GM19328 (cell line): ENCODE results near the gene CFD.
"Not testable (repeated sequence)": the region's sequence is repeated elsewhere in the genome, so short reads cannot be mapped to it uniquely, and the experiment has no call there.

ENCODE experiments used
- ATAC-seq: cut with Tn5 transposase; IDR thresholded peaks from one replicate; pipeline ENCODE4 v1.9.1; 2021; ENCODE audit warnings: mild to moderate bottlenecking, moderate library complexity; ENCODE audit not compliant: unreplicated experiment

Gene CFD

GRCh38 chr19:852136-853013, 7.1 kb upstream of the CFD start, which contains the start of gene ELANE:
Gene ELANE (plus strand): TSS chr19:852303. CDS start chr19:852329, 26 bp downstream.
- no peak for ATAC-seq

GRCh38 chr19:853014-853585, 6.4 kb upstream of the CFD start:
- no peak for ATAC-seq

GRCh38 chr19:853614-854220, 5.7 kb upstream of the CFD start:
- ATAC-seq = not testable (repeated sequence)

GRCh38 chr19:854549-854948, 4.9 kb upstream of the CFD start:
- no peak for ATAC-seq

- ATAC-seq = no peak
These were observed 4.3 kb upstream of the CFD start for GRCh38 chr19:855142-855541.

GRCh38 chr19:855566-856120, 3.8 kb upstream of the CFD start:
- ATAC-seq = no peak

GRCh38 chr19:858284-858683, 1.2 kb upstream of the CFD start:
- ATAC-seq = no peak

GRCh38 chr19:861141-861755, 1.8 kb downstream of the CFD start:
- no peak for ATAC-seq

- no peak for ATAC-seq
These were observed 2.5 kb downstream of the CFD start for GRCh38 chr19:861756-862580.

- no peak for ATAC-seq
These were observed 3.3 kb downstream of the CFD start for GRCh38 chr19:862581-863314.

- no peak for ATAC-seq
These were observed 3.8 kb downstream of the CFD start for GRCh38 chr19:863315-863620.

- ATAC-seq = no peak
These were observed 7.4 kb downstream of the CFD start for GRCh38 chr19:866769-867300.

- no peak for ATAC-seq
These were observed 7.9 kb downstream of the CFD start for GRCh38 chr19:867301-867793.

GRCh38 chr19:867855-868457, 8.5 kb downstream of the CFD start:
- ATAC-seq = no peak

GRCh38 chr19:868458-869244, 9.2 kb downstream of the CFD start:
- no peak for ATAC-seq

- ATAC-seq = no peak
These were observed 10.0 kb downstream of the CFD start for GRCh38 chr19:869245-870177.

- ATAC-seq = no peak
These were observed 10.8 kb downstream of the CFD start for GRCh38 chr19:870314-870713.
